Fibroblast of skin of right quadriceps (primary cell): ENCODE data around the gene KATNBL1.

ENCODE experiments used
- DNase-seq: peaks from one replicate; pipeline ENCODE4 v3.0.0-alpha.2; 2013

KATNBL1 gene

DNA sequence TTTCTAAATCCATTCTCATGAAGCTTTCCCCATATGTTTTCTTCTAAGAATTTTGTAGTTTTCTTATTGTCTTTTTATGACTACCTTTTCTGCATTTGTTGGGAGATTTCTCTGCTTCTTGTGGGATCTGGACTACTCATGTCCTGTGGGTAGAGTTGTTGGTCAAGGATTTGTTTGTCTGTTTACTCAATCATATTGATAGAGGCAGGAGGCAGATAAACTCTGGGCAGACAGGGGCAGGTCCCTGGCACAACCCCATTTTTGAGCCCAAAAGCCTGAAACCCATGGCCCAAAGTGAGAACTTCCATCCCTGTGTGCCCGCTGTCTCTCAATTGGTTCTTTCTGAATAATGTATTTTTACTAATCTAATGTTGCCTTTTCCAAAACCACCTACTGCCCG lies 95.7 kb downstream of the KATNBL1 start:
- no peak for DNase-seq

GRCh38 chr15:34111488-34111887 lies 98.4 kb downstream of the KATNBL1 start:
- no peak for DNase-seq

DNA sequence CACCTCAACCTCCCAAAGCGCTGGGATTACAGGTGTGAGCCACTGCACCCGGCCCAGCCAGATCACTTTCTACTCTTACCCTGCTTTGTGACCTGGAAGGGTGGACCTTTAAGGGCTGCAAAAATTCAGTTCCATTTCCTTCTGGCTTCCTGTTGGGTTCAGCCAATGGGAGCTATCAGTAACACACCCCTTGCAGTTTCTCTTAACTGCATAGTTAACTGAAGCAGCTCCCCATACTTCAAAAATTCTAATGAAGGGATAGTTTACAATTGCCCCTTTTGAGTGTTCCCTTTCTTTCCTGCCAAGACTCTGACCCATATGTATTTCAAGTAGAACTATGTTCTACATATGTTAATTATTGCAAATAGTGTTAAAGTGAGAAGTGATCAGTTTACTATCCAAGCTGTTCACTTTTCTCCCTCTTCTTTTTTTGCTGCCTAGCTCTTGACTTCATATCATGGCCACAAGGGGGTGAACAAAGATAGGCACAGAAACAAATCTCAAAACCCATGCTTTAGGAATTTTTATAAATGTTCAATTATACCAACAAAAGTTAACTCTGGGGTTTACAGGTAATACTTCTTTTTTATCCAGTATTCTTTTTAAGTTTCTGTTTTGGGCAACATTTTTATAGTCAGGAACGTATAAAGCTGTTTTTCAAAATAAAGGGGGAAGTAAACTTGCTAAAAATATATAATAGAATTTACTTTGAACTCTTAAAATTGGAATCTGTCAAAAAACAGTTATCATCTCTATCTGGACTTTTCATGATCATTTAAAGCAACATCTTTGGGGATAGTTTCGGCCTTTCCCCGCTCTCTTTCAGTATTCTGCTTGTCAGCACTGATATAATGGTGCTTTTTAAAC lies 99.9 kb downstream of the KATNBL1 start:
- DNase-seq, result peak; percentile 40

DNA sequence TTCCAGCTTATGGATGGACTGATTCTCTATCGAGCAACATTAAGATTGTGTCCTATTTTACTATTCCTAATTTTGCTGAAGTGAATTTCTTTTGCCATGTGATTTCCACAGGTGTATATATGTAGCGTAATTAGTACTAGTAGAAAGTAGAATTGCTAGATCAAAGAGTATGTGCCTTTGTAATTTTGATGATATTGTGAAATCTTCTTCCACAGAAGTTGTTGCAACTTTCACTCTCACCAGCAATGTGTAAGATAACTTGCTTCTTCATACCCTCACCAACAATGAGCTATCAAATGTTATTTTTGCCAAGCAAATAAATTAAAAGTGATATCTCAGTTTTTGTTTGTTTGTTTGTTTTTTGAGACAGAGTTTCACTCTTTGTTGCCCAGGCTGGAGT lies 102.6 kb downstream of the KATNBL1 start:
- no peak for DNase-seq

- DNase-seq, result no peak
These were observed 103.5 kb downstream of the KATNBL1 start for GRCh38 chr15:34106423-34106822.

DNA sequence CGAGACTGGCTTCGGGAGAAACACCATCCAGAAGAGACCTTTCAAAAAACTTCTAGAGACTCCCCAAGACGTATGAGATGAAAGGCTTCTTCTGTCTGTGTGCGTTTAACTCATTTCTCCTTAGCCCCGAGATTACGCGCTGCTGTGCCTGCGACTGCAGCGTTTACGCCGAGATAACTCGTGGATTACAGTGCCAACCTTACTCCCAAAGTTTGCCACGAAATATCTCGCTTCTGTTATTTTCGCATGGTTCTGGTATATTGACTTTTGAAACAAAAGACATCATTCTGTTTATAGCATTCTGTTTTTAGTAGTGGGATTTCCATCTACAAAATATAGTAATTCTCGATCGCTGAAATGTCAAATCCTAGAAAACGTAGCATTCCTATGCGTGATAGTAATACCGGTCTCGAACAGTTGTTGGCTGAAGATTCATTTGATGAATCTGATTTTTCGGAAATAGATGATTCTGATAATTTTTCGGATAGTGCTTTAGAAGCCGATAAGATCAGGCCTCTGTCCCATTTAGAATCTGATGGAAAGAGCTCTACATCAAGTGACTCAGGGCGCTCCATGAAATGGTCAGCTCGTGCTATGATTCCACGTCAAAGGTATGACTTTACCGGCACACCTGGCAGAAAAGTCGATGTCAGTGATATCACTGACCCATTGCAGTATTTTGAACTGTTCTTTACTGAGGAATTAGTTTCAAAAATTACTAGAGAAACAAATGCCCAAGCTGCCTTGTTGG lies 107.5 kb downstream of the KATNBL1 start:
- DNase-seq, result no peak

DNA sequence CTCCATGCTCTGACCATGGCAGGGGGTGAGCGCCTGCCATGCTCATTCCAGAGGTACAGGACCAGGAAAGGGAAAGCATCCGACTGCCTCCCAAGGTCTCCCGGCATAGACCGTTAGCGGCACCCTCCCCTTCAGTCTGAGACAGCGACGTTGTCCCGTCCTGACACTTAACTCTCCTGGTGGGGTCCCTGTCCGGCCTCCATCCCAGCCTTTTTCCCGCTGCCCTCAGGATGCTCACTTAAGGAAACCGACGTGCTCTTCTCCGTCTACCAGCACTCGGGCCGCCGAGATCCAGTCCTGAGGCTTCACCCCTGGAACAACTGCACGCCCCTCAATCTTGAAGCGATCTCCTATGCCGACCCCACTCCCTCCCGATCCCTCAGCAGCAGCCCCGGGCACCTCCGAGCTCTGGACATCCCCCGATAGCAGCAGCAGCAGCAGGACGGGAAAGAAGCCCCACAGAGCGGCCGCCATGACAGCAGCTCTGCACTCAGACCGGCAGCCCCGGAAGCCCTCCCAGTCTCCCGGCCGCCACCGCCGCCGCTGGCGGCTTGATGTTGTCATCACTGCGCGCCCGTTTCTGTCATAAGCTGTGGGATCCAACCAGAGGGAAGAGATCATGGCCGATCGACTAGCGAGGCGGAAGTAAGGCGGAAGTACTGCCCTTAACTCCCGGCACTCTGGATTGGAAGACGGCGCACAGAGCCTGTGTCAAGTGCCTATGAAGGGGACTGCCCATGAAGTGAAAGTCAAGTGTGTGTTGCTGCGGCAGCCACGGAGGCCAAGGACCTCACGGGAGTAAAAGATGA lies 108.3 kb downstream of the KATNBL1 start, which contains the start of the genes EMC7 and PGBD4:
EMC7 (minus strand) TSS at position 497 of the 809 bp plus-strand sequence; CDS start at position 474, 23 bp downstream.
PGBD4 (plus strand) TSS at position 718 of the 809 bp plus-strand sequence. CDS start 449 bp downstream, outside the sequence.
- peak; percentile 99 for DNase-seq

DNA sequence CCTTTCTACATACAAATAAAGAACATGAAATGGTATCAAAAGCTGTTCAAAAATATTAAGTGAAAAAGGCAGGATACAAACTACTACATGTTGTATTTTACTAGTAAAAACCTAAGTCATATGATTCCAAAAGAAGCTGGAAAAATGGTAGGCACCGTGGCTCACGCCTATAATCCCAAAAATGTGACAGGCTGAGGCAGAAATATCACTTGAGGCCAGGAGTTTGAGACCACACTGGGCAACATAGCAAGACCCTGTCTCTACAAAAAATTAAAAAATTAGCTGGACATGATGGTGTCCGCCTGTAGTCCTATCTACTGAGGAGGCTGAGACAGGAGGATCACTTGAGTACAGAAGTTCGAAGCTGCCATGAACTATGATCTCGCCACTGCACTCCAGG lies 110.0 kb downstream of the KATNBL1 start:
- DNase-seq, result no peak
